ENCODE data around the gene MRPS22.

MRPS22 gene

DNA sequence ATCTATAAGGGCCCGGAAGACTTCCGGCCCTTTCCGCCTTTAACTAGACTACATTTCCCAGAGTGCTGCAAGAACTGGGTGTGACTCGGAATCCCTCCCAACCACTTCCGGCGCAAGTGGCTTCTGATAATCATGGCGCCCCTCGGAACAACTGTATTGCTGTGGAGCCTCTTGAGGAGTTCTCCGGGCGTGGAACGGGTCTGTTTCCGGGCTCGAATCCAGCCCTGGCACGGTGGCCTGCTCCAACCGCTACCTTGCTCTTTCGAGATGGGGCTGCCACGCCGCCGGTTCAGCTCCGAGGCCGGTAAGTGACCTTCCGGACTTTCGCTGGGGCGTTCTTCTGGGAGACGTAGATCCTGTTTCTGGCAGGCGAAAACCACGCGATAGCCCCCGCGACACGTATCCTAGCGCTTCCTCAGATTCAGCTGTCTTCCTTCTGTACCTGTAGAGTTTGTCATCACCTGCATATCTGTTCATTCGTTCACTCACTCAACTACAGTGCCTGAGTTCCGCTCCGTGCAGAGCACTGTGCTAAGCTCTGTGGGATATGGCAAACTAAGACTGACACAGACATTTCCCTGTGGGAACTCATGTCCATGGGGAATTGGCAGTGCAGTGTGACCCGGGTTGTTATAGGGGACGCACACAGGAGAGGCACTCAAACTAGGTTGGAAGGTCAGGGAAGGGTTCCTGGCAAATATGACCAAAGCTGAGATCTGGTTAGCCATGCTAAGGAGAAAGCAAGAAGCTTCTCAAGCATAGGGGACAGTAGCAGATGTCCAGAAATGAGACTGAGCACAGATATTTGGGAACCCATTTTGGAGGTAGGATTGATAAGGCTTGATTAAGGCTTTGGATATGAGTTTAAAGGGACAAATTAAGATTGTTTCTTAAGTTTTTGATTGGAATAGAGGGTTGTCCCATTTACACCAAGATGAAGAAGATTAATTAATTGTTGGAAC lies at the start of gene MRPS22:
TSS of gene MRPS22 (plus strand) at position 126 of the 962 bp plus-strand sequence. CDS start at position 133, 7 bp downstream.
- DNase-seq, result peak; percentile 84

- DNase-seq, result no peak
These were observed 48.8 kb upstream of the MRPS22 start for GRCh38 chr3:139295040-139295439.

DNA sequence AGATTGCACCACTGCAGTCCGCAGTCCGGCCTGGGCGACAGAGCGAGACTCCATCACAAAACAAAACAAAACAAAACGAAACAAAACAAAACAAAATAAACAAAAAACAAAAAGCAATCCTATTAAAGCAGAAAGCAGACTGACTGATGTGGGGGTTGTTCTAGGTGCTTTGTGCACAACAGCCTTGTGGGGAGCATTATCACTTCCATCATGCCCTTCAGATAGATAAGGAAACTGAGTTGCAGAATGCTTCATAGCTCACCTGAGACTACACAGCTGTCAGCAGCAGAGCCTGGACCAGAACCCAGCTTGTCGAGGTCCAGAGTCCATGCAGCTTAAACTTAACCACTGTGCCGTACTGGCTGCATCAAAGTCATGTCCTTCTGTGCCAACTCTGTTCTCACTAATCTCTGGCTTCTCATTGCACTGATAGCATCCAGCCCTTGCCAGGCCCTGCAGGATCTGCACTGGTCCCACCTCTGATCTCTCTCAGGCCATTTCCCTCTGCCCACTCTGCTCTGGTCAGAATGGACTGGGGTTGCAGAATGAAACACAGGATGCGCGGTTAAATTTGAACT lies 47.6 kb upstream of the MRPS22 start:
- no peak for DNase-seq

DNA sequence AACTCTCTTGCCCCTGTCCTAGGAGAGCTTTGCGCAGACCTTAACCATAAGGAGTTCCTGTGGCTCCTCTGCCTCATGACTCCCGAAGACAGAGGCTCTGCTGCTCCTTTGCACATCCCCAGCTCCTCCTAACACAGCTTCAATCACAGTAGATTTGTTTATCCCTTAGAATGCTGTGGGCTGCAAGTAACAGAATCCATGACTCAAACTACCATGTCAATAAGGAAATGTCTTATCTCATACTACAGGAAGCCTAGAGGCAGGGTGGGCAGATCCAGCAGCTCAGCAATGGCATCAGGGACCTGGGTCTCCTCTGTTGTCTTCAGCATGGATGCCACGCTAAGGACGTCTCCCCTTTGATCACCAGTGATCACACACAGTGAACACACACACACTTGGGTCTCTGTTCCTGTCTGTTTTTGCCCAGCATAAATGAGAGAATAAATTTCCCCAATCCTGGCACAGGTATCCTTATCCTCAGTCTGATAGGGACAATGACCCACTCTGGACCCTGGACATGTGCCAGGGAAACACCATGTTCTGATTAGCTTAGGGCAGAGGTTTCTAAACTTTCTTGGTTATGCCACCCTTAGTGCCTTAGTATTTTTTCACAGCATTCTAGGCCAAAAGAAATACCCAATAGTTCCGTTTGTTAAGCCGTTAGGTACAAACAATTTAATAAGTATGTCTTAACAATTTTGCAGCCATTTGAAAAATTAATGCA lies 46.1 kb upstream of the MRPS22 start:
- no peak for DNase-seq

GRCh38 chr3:139299261-139300132 lies 44.3 kb upstream of the MRPS22 start:
- no peak for DNase-seq

DNA sequence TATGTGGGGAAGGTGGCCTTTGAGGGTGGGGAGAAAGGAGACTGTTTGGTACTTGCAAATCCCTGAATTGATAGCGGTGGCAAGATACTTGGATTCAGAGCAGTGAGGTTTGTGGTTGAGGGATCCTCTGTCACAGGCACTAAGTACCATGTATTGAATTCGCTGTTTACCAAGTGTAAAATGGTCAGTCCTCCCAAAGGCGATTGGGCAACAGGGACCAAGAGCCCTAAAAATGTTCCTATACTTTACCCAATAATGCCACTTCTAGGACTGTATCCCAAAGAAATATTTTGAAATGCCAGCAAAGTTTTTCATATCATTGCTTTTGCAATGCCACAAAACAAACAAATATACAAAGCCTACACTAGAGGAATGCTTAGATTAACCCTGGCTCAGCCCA lies 43.4 kb upstream of the MRPS22 start:
- no peak for DNase-seq

GRCh38 chr3:139301183-139301582 lies 42.6 kb upstream of the MRPS22 start:
- no peak for DNase-seq

DNA sequence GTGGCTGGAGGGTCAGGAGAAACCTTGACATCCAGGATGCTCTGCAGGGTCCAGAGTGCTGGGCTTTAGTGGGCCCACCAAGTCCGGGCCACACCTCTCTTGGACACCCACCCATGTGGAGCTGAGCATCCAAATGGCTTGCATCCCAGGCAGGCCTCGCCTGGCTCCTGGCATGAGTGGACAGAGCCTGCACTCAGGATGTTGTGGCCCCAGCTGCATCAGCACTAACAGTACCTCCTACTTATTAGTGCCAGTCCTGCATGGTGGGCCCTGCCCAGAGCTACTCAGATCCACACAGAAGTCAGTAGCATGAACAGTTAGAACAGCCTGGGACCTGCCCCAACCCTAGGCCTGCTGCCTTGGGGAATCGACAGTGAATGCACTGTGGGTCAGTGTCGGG lies 42.2 kb upstream of the MRPS22 start:
- DNase-seq, result no peak

GRCh38 chr3:139302084-139302800 lies 41.6 kb upstream of the MRPS22 start:
- no peak for DNase-seq

DNA sequence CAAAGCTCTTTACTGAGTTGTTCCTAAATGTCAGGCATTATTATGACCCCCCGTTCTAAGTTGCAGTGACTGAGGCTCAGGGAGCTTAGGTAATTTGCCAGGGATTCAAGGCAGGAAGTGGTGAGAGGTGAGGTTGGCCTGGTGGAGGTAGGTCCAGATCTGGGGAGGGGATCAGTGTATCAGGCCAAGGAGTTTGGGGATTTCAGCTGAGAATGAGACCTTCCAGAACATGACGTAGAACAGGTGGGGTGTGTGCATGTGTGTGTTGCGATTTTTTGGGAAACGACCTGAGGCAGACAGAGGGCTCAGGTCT lies 41.1 kb upstream of the MRPS22 start:
- DNase-seq, result no peak

GRCh38 chr3:139303216-139303615 lies 40.6 kb upstream of the MRPS22 start:
- no peak for DNase-seq

DNA sequence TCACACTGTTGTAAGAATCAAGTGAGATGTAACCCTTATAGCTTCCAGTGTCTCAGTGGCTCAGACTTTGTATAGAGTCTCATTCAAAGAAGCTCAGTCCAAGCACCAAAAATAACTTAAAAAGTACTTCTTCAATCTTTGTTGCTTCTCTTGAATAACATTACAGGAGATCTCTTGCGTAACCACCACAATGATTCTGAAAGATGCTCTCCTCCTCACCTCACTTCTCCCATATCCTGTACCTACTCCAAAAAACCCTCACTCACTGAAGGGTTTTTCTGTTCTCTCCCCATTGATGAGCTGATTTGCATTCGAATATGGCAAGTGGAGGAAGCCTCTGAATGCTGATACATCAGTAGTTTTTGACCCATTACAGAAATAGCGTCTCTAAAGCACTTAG lies 39.4 kb upstream of the MRPS22 start:
- DNase-seq, result no peak

GRCh38 chr3:139306078-139306477 lies 37.7 kb upstream of the MRPS22 start:
- DNase-seq, result no peak

- no peak for DNase-seq
These were observed 36.7 kb upstream of the MRPS22 start for GRCh38 chr3:139307072-139307491.

GRCh38 chr3:139307601-139308555 lies 35.9 kb upstream of the MRPS22 start:
- DNase-seq, result no peak

GRCh38 chr3:139308560-139308959 lies 35.3 kb upstream of the MRPS22 start:
- no peak for DNase-seq

DNA sequence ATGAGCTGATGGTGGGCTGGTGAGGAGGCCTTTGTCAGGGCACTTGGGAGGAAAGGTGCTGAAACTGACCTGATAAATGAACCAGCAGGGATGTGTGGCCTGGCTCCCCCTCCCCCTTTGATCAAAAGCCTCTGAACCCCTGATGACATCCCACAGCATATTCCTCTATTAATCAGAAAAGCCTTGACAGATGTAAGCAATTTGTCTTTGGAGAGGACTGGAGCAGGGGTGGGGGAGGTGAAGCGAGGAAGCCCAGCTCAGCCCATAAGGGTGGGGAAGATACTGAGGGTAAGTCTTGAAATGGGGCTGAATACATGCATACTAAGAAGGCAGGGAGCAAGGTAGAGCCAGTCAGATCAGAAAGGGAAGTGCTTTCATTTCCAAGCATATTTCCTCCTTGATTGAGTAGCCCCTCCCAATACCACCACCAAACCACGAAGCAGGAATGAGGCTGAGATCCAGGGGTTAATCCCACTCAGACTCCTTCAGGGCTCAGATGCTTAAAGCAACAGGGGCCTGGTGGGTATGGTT lies 34.7 kb upstream of the MRPS22 start:
- DNase-seq, result no peak

- DNase-seq, result no peak
These were observed 33.9 kb upstream of the MRPS22 start for GRCh38 chr3:139309880-139310279.

DNA sequence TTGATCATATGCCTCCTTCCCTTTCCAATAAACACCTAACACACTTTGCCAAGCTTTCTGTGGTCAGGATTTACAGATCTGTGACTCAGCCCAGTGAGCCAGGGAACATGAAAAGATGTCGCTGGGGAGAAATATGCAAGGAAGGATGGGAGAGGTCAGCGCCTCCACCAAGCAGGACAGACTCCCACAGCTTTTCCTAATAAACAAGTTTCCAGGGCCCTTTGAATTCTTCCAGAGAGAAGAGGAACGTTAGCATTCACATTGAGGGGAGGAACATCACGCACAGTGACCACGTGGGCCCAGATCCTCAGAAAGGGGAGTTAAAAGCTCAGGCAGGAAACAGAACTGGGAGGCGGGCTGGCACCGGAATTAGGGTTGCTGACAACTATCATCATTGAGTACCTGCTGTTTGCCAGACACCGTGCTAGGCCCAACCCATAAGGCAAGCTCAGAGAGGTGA lies 33.3 kb upstream of the MRPS22 start:
- DNase-seq, result no peak

- no peak for DNase-seq
These were observed 32.3 kb upstream of the MRPS22 start for GRCh38 chr3:139311557-139311956.

GRCh38 chr3:139312416-139312815 lies 31.4 kb upstream of the MRPS22 start:
- no peak for DNase-seq

Measured in stimulated activated CD4-positive, alpha-beta T cell treated with anti-CD3 and anti-CD28 coated beads, Interleukin-1b, Interleukin-23, amount 100 ng/mL, for 48 hours (primary cell).